Esophagus squamous epithelium (tissue), 5 donors: ENCODE measurements around the gene ADCYAP1R1. TPM values are rescaled to one million over a fixed set of nuclear protein-coding genes. Genes with fewer than 3 reads are reported as not detected.

Source experiments
- DNase-seq: peaks from one replicate; lab custom pipeline; 2025; lab: John Stamatoyannopoulos, UW
- H3K27ac ChIP-seq, 4 donors: fragments of 200-600 bp; sonication (generic); one replicate each; pipeline ENCODE4 v1.5.1; 2016 to 2019; ENCODE audit warnings: mild to moderate bottlenecking in 1 of 4
- H3K27me3 ChIP-seq, 4 donors: fragments of 200-600 bp; sonication (generic); 1 replicate in 3 of 4; 2 replicates in 1 of 4; pipeline versions ENCODE4 v1.5.1 to v1.6.0; 2017 to 2021; ENCODE audit warnings: antibody characterized with exemption in 1 of 4
- H3K36me3 ChIP-seq, 3 donors: fragments of 200-600 bp; sonication (generic); one replicate each; pipeline ENCODE4 v1.5.1; 2016 to 2019
- H3K4me1 ChIP-seq, 3 donors: fragments of 200-600 bp; sonication (generic); one replicate each; pipeline ENCODE4 v1.5.1; 2017 to 2019
- H3K4me3 ChIP-seq, 4 donors: fragments of 200-600 bp; sonication (generic); 1 replicate in 3 of 4; 2 replicates in 1 of 4; pipeline ENCODE4 v1.5.1; 2016 to 2019; ENCODE audit warnings: mild to moderate bottlenecking in 2 of 4, moderate library complexity in 1 of 4
- H3K9me3 ChIP-seq, 3 donors: fragments of 200-600 bp; sonication (generic); one replicate each; pipeline ENCODE4 v1.5.1; 2016 to 2019
- POLR2A ChIP-seq, 4 donors: fragments of 450-650 bp; IDR thresholded peaks; one replicate each; pipeline ENCODE4 v1.6.1; 2017; ENCODE audit warnings: antibody characterized with exemption in 4 of 4, mild to moderate bottlenecking in 4 of 4, moderate library complexity in 3 of 4
- WGBS, 2 donors: methylation state at CpG; one replicate each; pipeline ENCODE4 v1.1.5; 2018; 5-methylcytosine and 5-hydroxymethylcytosine counted together
- intact Hi-C: fragments of 100-400 bp; cut with DNase I; formaldehyde crosslinking; loops from one replicate; pipeline ENCODE4 v1.15.0; 2022
- total RNA-seq, 4 donors: library from RNA; depleted of rRNA; stranded (reverse); fragments of >200 nt; gene quantifications; one replicate each; pipeline ENCODE4 v1.1.0, GENCODE V29; 2016
- TF ChIP-seq, protein P1 (sequence below), 6 experiments: fragments of 450-650 bp in 4 of 6; fragments of 200-600 bp in 2 of 6; sonication (generic) in 2 of 6; IDR thresholded peaks; one replicate each; pipeline ENCODE4 v1.5.1; 2016 to 2019; ENCODE audit warnings: antibody characterized with exemption in 6 of 6, mild to moderate bottlenecking in 4 of 6, moderate library complexity in 4 of 6
- donor health status: DM: yes; HTN: yes; CAD: no.

Gene ADCYAP1R1
- total RNA-seq, 4 donors from 2014 or later: 0.15 to 10.5 (median 0.20) TPM

DNA sequence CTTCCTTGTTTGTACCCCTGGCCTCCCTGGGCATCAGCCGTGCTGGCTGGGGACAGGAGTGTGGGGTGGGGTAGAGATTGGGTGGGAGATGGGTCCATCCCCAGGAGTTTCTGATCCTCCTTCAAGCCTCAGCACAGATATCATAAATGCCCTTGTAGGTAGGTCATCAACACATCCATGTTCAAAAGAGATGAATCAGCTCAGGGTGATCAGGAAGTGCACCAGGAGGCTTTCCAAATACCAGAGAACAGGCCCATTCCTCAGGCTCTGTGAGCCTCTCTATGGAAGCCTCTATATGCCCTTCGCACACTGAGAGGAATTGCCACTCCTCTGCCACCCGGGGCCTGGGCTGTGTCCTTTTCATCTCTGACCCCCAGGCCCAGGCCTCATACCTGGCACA is 31.9 kb upstream of the ADCYAP1R1 start:
- intact Hi-C loops: no loop called here
- H3K36me3 ChIP-seq: no peaks in the 10 kb centered on the region
- no peaks in the 10 kb centered on the region for H3K27me3 ChIP-seq
- H3K9me3 ChIP-seq: no peaks in the 10 kb centered on the region
- TF ChIP-seq POLR2A (IDR thresholded peaks at IDR 0.05): no peak
- TF ChIP-seq, protein P1, sequence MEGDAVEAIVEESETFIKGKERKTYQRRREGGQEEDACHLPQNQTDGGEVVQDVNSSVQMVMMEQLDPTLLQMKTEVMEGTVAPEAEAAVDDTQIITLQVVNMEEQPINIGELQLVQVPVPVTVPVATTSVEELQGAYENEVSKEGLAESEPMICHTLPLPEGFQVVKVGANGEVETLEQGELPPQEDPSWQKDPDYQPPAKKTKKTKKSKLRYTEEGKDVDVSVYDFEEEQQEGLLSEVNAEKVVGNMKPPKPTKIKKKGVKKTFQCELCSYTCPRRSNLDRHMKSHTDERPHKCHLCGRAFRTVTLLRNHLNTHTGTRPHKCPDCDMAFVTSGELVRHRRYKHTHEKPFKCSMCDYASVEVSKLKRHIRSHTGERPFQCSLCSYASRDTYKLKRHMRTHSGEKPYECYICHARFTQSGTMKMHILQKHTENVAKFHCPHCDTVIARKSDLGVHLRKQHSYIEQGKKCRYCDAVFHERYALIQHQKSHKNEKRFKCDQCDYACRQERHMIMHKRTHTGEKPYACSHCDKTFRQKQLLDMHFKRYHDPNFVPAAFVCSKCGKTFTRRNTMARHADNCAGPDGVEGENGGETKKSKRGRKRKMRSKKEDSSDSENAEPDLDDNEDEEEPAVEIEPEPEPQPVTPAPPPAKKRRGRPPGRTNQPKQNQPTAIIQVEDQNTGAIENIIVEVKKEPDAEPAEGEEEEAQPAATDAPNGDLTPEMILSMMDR (IDR thresholded peaks at IDR 0.05): no peak
- no peaks in the 10 kb centered on the region for H3K4me1 ChIP-seq
- DNase-seq: no peak
- H3K4me3 ChIP-seq: no peak overlapping the region
- no peak overlapping the region for H3K27ac ChIP-seq
- 78 to 91% methylated on average over 2 of the region's 3 CpGs for WGBS, 2 donors

DNA sequence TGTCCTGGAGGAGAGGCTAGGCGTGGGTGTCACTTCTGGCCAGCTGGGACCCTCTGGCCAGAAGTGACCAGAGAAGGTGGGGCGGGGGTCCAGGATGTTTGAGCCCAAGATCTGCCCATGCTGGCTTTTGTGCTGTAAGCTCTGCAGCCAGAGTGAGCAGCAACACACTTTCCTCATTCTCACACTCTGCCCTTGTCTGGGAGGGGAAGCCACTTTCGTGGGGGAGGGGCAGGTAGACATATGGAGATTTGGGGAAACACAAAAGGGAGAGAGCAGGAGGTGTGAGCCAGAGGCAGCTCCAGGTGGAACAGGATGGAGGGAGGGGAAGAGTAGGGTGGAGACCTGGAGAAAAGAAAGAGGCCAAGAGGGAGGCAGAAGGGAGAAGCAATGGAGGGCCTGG is 31.5 kb upstream of the ADCYAP1R1 start:
- WGBS, 2 donors: 70 to 84% methylated on average over 2 to 3 of the region's 3 CpGs
- TF ChIP-seq POLR2A (IDR thresholded peaks at IDR 0.05): no peak
- TF ChIP-seq, protein P1 (IDR thresholded peaks at IDR 0.05): no peak
- Histone ChIP-seq H3K9me3 (no peaks in the 10 kb centered on the region), H3K27me3 (no peaks in the 10 kb centered on the region), H3K4me1 (no peaks in the 10 kb centered on the region), H3K27ac (no peak overlapping the region), H3K36me3 (no peaks in the 10 kb centered on the region), H3K4me3 (no peak overlapping the region)
- no peak for DNase-seq
- intact Hi-C loops: no loop called here

DNA sequence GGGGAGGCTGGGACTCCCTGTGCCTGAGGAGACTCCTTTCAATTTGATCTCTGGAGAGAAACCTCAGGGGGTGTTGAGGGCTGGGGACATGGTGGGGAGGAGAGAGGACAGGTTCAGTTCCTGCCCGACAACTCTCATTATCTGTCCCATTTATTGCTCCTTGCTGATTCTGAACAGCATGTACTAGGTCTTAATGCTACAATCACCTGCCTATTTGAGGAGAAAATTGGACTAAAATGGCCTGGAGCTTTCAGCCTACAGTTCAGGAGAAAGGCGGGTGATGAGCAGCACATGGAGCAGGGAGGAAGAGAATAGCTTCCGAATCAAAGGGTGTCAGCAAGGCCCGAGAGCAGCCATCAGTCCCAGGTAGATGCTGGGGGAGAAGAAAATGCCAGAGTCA is 30.0 kb upstream of the ADCYAP1R1 start:
- WGBS, 2 donors: 75 to 92% methylated on average over 4 of the region's 4 CpGs

DNA sequence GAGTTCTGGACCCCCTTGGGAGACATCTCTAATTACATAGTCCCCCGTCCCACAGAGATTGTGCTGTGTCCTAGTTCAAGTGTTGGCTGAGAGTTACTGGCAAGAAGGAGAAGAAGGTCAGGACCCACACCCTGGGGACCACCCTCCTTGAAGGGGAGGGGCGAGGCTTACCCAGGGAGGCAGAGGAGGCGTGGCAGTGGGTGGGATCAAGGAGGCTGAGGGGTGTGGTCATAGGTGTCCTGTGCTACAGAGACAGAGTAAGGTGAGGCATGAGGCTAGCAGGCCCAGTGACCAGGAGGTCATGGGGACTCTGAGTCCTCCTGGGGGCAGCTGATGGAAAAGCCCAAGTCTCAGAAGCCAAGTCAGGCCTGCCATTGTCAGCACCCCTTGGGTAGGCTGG is 29.4 kb upstream of the ADCYAP1R1 start:
- WGBS, 2 donors: 88% methylated on average over 1 of the region's 3 CpGs; no CpG with 5 or more reads in 1 of the 2 donors

More for the DNA sequence above, 30.0 kb upstream of the ADCYAP1R1 start:
- no peak for TF ChIP-seq POLR2A (IDR thresholded peaks at IDR 0.05)
- TF ChIP-seq, protein P1 (IDR thresholded peaks at IDR 0.05): no peak
- intact Hi-C loops: no loop called here
- no peaks in the 10 kb centered on the region for H3K27me3 ChIP-seq
- DNase-seq: no peak
- no peaks in the 10 kb centered on the region for H3K36me3 ChIP-seq
- no peak overlapping the region for H3K27ac ChIP-seq
- H3K4me1 ChIP-seq: peaks cover 0 to 9% (median 6%) of the 10 kb centered on the region in 3 donors
- H3K9me3 ChIP-seq: no peaks in the 10 kb centered on the region
- H3K4me3 ChIP-seq: no peak overlapping the region

DNA sequence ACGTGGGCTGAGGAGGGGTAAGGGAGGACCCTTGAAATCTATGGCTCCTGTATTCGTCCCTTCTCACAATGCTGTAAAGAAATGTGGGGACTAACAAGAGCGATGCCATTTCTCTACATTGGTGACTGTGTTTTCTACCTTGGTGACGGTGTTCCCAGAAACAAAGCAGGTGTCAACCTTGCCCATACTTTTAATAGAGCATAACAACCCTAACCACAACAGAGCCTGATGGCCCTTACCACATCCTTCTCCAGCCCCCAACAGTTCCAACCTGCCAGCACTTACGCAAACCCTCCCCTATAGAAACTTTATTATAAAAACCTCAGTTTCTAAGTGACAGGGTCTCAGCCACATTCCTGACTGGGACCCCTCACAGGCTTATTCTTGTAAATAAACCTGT is 28.2 kb upstream of the ADCYAP1R1 start:
- H3K4me3 ChIP-seq: no peak overlapping the region
- no peaks in the 10 kb centered on the region for H3K9me3 ChIP-seq
- H3K36me3 ChIP-seq: no peaks in the 10 kb centered on the region
- no peak overlapping the region for H3K27ac ChIP-seq
- no peak for DNase-seq
- peaks cover 0 to 16% (median 6%) of the 10 kb centered on the region in 3 donors for H3K4me1 ChIP-seq
- TF ChIP-seq POLR2A (IDR thresholded peaks at IDR 0.05): no peak
- TF ChIP-seq, protein P1 (IDR thresholded peaks at IDR 0.05): no peak
- H3K27me3 ChIP-seq: no peaks in the 10 kb centered on the region
- intact Hi-C loops: no loop called here
- WGBS, 2 donors: 88 to 92% methylated on average over 5 of the region's 5 CpGs

More for the DNA sequence above, 29.4 kb upstream of the ADCYAP1R1 start:
- TF ChIP-seq POLR2A (IDR thresholded peaks at IDR 0.05): no peak
- TF ChIP-seq, protein P1 (IDR thresholded peaks at IDR 0.05): no peak
- Histone ChIP-seq H3K27ac (no peak overlapping the region), H3K4me1 (peaks cover 0 to 15% (median 6%) of the 10 kb centered on the region in 3 donors), H3K4me3 (no peak overlapping the region), H3K36me3 (no peaks in the 10 kb centered on the region), H3K9me3 (no peaks in the 10 kb centered on the region), H3K27me3 (no peaks in the 10 kb centered on the region)
- intact Hi-C loops: no loop called here
- no peak for DNase-seq
